NCI-H2171 (cell line): Measurements from ENCODE around the gene RAB43.
A peak's percentile ranks its signal among the peaks of the same experiment; 100 is the strongest.

Experiments
- DNase-seq: peaks from one replicate; lab custom pipeline; 2025; lab: John Stamatoyannopoulos, UW

The RAB43 gene

DNA sequence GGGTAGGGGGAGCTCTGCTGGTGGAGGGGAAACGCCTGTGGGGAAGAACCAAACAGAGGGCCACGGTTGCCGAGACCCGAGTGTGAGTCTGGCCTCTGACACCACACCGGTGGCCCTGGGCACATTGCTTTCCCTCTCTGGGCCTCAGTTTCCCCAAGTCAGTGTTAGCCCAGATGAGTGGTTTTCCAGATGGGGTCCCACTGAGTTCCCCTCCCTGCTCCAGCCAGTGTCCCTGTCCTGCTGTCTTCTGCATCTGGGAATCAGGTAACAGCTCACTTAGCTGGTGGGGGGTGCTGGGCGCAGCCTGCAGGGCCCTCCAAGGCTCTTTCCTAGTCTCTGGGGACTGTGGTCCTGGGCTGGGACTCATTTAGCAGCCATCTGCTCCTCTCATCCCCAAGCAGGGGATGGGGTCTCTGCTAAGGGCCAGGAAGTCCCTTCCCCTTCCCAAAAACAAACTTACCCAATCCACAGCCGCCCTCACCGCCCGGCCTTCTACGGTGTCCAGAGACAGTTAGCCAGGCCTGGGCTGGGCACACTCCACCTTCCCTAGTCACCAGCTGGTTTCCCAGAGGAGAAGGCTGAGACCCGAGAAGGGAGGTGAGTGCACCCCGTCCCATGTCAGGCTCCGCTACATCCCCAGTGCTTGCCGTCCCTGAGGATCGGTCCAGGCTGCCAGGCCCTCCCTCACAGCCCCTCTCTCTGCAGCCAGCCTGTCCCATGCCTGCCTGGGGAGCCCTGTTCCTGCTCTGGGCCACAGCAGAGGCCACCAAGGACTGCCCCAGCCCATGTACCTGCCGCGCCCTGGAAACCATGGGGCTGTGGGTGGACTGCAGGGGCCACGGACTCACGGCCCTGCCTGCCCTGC is 60.3 kb downstream of the RAB43 start:
- peak; percentile 58 for DNase-seq

DNA sequence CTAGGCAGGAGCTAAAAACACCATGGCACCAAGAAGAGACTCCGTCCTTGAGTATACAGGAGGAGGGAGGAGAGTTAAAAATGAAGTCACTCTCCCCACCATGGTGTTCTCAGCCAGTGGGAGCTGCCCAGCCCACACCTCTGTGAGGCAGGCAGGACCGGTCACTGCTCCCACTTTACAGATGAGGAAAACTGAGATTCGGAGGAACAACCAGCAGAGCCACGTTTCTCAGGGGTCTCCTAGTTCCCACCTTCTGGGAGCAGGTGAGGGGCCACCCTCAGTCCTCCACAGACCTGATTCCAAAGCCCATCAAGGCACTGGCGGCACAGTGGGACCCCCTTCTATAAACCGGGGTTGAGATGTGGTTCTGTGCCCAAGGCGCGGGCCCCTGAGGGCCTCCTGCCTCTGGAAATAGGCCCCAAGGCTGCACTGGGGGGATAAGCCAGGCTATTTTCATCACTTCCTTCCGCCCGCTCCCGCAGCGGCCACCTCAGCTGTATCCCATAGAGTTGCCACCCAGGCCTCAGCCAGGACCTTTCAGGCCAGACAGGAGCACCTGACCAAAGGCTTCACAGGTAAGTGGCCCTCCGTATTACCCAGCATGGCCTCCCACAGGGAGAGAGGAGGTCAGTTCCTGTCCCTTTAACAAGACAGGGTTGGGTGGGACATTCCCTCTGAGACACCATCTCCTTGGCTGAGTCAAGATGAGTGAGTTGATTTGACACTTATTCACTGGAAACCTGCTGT is 61.2 kb downstream of the RAB43 start, which contains the start of gene GP9:
Gene GP9, plus strand, starts transcription at position 504 of the 747 bp plus-strand sequence. CDS start 961 bp downstream, outside the sequence.
- DNase-seq = no peak

DNA sequence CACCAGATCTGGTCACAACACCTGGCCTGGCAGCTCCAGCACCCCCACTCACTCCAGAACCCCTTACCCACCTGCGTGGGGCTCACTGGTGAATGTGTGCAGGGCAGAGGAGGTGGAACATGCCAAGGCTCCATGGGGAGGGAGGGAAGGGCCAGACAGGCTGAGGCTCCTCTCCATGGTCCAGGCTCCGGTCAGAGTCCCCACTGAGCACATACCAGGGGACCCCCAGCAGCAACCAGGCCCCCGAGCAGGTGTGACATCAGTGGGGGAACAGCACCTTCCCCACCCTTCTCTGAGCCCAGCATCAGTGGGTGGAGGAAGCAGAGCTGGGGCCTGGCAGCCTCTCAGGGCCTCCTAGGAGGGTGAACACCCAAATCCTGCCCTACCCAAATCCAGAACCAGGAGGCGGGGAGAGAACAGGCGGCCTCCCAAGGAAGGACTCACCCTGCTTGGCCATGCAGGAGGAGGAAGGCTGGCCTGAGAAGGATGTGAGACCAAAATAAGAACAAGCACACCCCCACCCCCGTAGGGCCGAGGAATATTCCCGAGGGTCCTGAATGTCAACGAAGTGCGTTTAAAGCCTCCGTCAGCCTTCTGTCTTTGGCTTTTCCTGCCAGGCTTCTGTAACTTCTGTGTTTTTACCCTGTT is 62.2 kb downstream of the RAB43 start:
- no peak for DNase-seq

DNA sequence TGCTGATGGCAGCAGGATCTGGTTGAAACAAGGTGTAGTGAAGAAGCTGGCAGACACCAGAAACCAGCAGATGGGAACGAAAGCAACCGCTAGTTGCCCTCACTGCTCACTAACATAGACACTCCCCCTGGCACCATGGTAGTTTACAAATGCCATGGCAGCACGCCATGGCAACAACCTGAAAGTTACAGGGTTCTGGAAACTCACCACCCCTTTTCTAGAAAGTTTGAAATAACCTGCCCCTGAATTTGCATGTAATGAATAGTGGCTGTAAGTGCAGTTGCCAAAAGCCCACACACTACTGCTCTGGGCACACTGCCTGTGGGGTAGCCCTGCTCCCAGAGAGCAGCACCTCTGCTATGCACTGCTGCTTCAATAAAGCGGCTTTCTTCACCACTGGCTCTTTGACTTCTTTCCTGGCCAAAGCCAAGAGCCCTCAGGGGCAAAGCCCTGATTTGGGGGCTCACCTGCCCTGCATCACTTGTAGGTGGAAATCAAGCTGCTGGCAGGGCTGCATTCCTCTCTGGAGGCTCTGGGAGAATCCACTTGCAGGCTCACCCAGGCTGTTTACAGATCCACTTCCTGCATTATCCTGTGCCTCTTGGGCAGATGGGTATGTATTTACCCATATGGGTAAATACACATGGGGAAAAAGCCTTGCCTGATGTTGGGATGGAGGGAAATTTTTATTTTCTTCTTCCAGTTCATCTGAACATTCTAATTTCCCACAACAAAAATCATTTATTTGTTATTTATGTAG is 63.0 kb downstream of the RAB43 start:
- DNase-seq = peak; percentile 71

GRCh38 chr3:129057249-129057648 is 64.4 kb downstream of the RAB43 start:
- DNase-seq = no peak

- no peak for DNase-seq
Measured at GRCh38 chr3:129056451-129057173, 65.0 kb downstream of the RAB43 start.

GRCh38 chr3:129054605-129055104 is 66.9 kb downstream of the RAB43 start:
- no peak for DNase-seq

DNA sequence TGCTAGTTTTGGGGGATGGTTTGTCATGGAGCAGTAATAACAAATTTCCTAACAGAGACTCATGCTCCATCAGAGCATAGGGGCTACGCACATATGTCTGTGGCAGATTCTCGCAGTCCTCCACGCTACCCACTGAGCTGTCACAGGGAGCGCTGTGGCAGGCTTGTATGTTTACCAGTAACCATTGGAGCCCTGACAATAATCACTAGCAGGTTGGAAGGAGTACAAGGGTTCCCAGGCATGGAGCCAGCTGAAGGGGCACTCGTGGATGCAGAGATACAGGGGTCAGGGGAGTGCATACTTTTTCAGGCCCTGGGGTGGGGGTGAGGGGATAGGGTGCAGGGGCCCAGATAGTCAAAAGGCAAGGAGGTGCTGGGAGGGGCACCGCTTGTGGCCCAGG is 68.9 kb downstream of the RAB43 start:
- no peak for DNase-seq

DNA sequence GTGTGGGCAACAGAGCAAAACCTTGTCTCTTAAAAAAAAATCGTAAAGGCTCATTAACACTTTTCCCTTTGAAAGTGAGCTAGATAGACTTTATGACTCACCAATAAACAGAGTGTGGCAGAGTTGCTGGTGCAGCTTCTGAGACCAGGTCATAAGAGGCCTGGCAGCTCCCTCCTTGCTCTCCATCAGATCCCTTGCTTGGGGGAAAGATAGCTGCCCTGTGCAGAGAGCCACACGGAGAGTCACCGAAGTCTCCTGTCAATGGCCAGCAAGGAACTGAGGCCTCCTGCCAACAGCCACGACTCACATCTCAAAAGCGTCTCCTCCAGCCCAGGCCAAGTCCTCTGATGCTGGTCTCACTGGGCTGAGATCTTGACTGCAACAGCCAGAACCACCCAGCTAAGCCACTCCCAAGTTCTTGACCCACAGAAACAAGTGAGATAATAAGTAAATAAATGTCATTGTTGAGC is 69.7 kb downstream of the RAB43 start:
- no peak for DNase-seq

DNA sequence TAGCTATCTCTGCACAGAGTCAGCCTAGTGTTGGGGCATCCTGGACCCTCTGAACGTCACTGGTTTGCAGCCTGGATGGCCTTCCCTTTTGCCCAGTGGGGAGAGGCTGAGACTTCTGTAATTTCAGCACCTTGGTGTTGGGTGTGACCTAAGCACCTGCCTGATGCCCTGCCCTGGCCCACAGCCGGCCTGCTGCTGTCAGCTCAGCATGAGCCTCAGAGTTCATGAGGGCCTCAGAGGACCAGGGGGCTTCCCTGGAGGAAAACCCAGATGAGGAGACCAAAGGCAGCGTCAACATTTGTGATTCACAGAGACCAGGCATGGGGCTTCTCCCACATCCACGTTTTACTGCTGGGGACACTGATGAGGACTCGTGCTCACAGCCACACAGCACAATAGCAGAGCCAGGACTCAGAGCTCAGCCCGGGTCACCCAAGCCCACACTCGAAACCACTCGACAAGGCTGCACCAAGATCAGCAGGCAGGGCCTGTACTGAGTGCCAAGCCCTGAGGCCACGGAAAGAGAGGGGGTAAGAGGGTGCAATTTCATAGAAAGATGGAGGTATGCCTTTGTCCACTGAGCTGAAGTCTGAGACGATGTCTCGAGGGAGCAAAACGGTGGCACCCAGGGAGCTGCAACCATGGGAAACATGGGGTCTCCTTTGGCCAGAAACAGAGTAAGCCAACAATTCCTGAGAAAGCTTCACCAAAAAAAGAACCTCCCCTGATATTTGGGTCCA is 70.9 kb downstream of the RAB43 start:
- DNase-seq = no peak

GRCh38 chr3:129047553-129047839 is 74.1 kb downstream of the RAB43 start:
- no peak for DNase-seq

GRCh38 chr3:129046732-129047552 is 74.7 kb downstream of the RAB43 start:
- DNase-seq = no peak

DNA sequence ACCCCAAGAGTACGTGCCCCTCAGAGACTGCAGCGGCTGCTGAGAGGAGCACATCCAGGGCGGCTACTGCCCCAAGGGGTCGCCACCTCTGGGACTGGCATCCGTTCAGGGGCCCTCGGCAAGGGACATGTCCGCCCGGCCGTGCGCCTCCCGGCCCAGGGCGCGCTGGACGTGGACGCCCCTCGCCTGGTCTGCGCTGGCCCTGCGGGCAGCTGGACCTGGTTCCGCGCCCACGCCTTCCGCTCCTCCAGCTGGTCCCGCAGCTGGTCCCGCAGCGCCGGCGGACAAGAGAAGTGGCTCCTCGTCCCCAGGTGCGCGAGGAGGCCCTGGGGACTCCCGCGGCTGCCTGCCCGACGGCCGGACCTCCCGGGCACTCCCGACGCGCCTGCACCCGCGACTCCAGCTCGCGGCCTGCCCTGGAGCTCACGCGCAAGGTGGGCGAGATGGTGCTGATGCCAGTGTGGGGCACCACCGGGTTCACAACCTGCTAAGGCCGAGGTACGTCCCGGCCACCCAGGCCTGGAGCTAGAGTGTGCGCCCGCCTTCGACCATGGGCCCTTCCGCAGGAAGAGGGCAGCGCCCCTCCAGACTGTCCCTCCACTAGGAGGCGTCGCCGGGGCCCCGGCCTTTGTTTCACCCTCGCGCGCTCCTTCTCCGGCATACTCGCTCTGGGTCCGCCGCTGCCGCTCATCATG is 75.4 kb downstream of the RAB43 start:
- no peak for DNase-seq

GRCh38 chr3:129045675-129046036 is 75.9 kb downstream of the RAB43 start:
- no peak for DNase-seq

DNA sequence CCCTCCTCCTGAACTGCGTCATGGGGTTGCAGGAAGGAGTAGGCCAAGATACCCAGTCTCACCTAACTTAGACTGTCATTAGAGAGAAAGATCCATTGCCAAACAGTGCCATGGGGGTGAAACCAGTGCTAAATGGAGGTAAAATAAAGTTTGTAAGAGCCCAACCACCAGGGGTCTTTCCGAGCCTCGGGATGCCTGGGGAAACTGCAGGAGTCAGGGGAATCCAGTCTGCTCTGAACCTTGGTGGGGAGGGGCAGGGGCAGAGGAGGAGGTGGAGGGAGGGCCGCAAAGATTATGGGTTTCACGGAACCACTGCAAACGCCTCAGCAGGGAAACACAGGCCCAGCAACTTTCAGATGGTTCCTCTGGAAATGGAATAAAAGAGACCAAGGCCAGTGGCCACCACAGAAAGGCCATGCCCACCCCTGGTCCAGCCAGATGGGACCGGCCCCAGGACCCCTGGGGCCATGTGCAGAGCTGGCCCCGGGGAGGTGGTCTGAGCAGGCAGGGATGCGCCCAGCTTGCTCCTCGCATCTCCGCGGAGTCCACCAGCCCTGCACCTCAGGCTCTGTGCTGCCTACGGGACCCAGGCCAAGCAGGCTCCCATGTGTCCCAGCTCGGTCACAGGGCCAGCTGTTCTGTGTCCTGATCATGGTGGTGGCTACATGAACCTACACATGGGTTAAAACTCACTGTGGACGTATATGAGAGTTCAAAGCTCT is 80.9 kb downstream of the RAB43 start:
- no peak for DNase-seq

DNA sequence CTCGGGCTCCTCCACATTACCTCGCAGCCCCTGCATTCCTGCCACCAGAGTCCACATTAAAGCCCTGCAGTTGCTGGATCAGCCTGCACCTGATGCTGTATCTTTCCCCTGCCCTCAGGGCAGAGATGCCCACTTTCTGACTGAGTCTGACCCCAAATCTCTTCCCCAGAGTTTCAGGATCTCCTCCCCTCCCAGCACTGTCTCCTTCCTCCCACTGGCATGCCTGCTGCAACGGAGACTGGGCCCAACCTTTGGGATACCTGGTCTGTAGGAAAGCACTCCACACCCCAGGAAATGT is 81.6 kb downstream of the RAB43 start:
- DNase-seq = no peak

GRCh38 chr3:129039271-129040038 is 82.1 kb downstream of the RAB43 start:
- peak; percentile 86 for DNase-seq
